ENCODE data around the gene GALNT17.

The GALNT17 gene

GRCh38 chr7:71132127-71132376 lies at the start of gene GALNT17:
Gene GALNT17 (plus strand): TSS chr7:71132144.
- DNase-seq, result no peak

GRCh38 chr7:71095266-71095860 lies 36.6 kb upstream of the GALNT17 start:
- no peak for DNase-seq

GRCh38 chr7:71096351-71096750 lies 35.6 kb upstream of the GALNT17 start:
- DNase-seq, result no peak

GRCh38 chr7:71106226-71106625 lies 25.7 kb upstream of the GALNT17 start:
- DNase-seq, result no peak

GRCh38 chr7:71112436-71112835 lies 19.5 kb upstream of the GALNT17 start:
- DNase-seq, result no peak

- no peak for DNase-seq
These were observed 11.8 kb upstream of the GALNT17 start for GRCh38 chr7:71120096-71120495.

- DNase-seq, result no peak
These were observed 2.8 kb upstream of the GALNT17 start for GRCh38 chr7:71129126-71129525.

- DNase-seq, result no peak
These were observed 1.8 kb upstream of the GALNT17 start for GRCh38 chr7:71130031-71130679.

- no peak for DNase-seq
These were observed 453 bp upstream of the GALNT17 start for GRCh38 chr7:71131256-71132126.

- no peak for DNase-seq
These were observed 660 bp downstream of the GALNT17 start for GRCh38 chr7:71132377-71133231.

GRCh38 chr7:71133232-71133622 lies 1.3 kb downstream of the GALNT17 start:
- DNase-seq, result no peak

- no peak for DNase-seq
These were observed 1.9 kb downstream of the GALNT17 start for GRCh38 chr7:71133856-71134255.

GRCh38 chr7:71135116-71135515 lies 3.2 kb downstream of the GALNT17 start:
- no peak for DNase-seq

GRCh38 chr7:71135663-71136062 lies 3.7 kb downstream of the GALNT17 start:
- no peak for DNase-seq

- DNase-seq, result no peak
These were observed 5.5 kb downstream of the GALNT17 start for GRCh38 chr7:71137479-71137878.

GRCh38 chr7:71140264-71140663 lies 8.3 kb downstream of the GALNT17 start:
- DNase-seq, result no peak

GRCh38 chr7:71144963-71145362 lies 13.0 kb downstream of the GALNT17 start:
- no peak for DNase-seq

GRCh38 chr7:71145906-71146901 lies 14.3 kb downstream of the GALNT17 start:
- no peak for DNase-seq

GRCh38 chr7:71148098-71148497 lies 16.2 kb downstream of the GALNT17 start:
- no peak for DNase-seq

GRCh38 chr7:71155236-71155635 lies 23.3 kb downstream of the GALNT17 start:
- DNase-seq, result no peak

GRCh38 chr7:71157757-71158156 lies 25.8 kb downstream of the GALNT17 start:
- no peak for DNase-seq

- DNase-seq, result no peak
These were observed 33.8 kb downstream of the GALNT17 start for GRCh38 chr7:71165708-71166107.

All from OCI-M1 (cell line).